Fibroblast of skin of right quadriceps (primary cell): ENCODE results near the gene TMEM38A.
"Not testable (repeated sequence)": the region's sequence is repeated elsewhere in the genome, so short reads cannot be mapped to it uniquely, and the experiment has no call there.

Experiments
- DNase-seq: peaks from one replicate; pipeline ENCODE4 v3.0.0-alpha.2; 2013

Gene TMEM38A

DNA sequence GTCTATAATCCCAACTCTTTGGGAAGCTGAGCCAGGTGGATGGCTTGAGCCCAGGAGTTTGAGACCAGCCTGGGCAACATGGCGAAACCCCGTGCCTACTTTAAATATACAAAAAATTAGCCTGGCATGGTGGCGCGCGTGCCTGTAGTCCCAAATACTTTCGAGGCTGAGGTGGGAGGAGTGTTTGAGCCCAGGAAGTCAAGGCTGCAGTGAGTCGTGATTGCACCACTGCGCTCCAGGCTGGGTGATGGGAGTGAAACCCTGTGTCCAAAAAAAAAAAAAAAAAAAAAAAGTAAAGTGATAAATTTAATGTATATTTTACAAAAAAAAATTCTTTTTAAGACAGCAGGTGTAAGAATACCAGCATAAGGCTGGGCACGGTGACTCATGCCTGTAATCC lies 17.6 kb downstream of the TMEM38A start:
- DNase-seq, result no peak

GRCh38 chr19:16679811-16680210 lies 18.9 kb downstream of the TMEM38A start:
- DNase-seq, result no peak

GRCh38 chr19:16682539-16682938 lies 21.6 kb downstream of the TMEM38A start:
- DNase-seq, result no peak

GRCh38 chr19:16684216-16684615 lies 23.3 kb downstream of the TMEM38A start:
- no peak for DNase-seq

GRCh38 chr19:16688084-16688483 lies 27.1 kb downstream of the TMEM38A start:
- no peak for DNase-seq

- DNase-seq, result no peak
These were observed 38.0 kb downstream of the TMEM38A start for GRCh38 chr19:16698914-16699313.

DNA sequence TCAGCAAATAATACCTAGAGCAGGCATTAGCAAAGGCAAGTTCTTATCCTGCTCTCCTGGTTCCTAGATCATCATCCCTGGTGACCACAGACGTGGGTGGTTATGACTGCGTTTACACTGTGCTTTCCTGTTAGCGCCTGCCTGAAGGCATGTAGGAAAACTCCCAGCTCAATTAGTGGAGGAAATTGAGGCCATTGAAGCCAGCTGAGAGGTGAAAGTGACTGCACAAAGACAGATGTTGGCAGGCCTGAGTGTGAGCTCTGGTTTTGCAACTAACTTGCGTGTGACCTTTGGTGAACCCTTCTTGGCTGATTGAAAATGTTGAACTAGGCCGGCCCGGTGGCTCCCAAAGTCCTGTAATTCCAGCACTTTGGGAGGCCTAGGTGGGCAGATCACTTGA lies 41.2 kb downstream of the TMEM38A start:
- DNase-seq, result peak; percentile 8

DNA sequence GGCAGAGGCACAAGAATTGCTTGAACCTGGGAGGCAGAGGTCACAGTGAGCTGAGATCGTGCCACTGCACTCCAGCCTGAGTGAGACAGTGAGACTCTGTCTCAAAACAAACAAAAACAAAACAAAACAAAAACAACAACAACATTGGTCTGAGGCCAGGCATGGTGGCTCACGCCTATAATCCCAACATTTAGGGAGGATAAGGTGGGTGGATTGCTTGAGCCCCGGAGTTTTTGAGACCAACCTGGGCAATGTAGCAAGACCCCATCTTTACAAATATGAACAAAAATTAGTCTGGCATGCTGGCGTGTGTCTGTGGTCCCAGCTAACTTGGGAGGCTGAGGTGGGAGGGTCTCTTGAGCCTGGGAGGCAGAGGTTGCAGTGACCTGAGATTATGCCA lies 42.7 kb downstream of the TMEM38A start:
- DNase-seq, result no peak

- not testable (repeated sequence) for DNase-seq
These were observed 49.9 kb downstream of the TMEM38A start for GRCh38 chr19:16710870-16711269.

GRCh38 chr19:16712295-16712694 lies 51.4 kb downstream of the TMEM38A start:
- not testable (repeated sequence) for DNase-seq

DNA sequence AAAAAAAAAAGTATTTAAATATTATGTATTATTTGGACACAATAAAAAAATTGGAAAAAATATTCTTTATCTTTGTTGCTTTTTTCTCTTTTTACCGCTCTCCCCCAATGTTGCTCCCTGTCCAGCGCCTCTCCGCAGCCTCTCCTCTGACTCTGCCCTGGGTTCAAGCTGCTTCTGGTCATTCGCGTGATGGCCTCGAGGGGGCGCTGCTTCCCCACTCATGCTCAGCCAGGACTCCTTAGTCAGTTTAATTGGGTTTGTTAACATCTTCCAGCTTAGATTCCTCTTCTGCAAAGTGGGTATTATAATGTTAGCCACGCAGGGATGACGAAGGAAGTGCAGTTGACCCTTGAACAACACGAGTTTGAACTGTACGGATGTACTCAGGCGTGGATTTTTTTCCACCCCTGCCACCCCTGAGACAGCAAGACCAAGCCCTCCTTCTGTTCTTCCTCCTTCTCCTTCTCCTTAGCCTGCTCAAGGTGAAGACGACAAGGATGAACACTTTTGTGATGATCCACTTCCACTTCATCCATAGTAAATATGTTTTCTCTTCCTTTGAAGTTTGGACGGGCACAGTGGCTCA lies 53.9 kb downstream of the TMEM38A start:
- DNase-seq, result no peak

DNA sequence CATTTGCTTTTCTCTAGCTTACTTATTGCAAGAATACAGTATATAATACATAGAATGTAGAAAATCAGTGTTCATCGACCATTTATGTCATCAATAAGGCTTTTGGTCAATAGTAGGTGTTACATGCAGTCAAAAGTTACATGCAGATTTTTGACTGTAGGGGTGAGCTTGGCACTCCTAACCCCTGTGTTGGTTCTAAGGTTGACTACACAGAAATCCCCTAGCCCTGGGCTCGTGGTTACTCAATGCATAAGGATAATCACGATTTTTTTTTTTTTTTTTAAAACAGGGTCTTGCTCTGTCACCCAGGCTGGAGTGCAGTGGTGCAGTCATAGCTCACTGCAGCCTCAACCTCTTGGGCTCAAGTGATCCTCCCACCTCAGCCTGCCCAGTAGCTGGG lies 54.7 kb downstream of the TMEM38A start:
- no peak for DNase-seq

DNA sequence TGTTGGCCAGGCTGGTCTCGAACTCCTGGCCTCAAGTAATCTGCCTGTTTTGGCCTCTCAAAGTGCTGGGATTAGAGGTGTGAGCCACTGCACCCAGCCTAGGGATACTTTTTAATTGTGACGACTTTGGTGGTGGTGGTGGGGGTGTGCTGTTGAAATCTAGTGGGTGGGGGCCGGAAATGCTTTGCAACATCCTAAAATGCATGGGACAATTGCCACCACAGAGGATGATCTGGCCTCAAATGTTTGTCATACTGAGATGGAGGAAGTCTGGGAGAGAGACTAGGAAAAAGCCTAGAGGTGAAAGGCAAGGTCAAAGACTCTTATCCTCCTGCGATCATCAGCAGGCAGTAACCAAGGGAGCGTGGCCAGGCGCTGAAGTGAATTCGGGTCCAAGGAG lies 60.1 kb downstream of the TMEM38A start:
- no peak for DNase-seq

DNA sequence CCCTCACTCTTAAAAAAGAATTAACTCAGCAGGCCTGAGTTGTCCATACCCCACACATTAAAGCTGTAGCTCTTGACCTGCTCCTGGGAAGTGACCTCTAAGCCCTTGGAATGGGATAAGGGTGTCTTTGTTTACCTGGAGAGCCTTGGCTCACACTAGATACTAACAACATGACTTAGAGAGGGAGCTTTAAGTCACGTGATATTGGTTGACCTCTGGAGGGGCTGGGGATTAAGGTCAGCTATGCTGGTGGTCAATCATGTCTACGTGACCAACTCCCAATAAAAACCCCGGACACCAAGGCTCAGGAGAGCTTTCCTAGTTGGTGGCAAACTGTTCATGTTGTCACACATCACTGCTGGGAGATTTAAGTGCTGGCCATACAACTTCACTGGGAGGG lies 61.7 kb downstream of the TMEM38A start:
- DNase-seq, result no peak

DNA sequence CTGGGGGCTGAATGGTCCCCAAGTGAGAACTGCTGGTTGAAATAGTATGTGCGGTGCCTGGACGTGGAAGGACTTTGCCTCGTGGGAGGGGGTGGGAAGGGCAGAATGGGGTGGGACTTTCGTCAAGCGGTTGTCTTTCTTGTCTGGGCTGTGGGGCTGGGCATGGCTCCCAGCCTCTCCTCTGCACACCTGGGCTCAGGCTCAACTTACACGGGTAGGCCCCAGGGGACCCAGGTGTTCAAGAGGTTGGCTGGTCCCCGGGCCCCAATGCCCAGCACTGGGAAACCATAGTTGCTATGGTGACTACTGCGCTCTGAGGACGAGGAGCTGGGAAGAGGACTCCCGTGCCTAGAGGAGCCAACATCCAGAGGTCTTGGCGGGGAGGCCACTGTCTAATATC lies 66.0 kb downstream of the TMEM38A start:
- DNase-seq, result no peak

GRCh38 chr19:16735650-16736266 lies 74.8 kb downstream of the TMEM38A start:
- not testable (repeated sequence) for DNase-seq

DNA sequence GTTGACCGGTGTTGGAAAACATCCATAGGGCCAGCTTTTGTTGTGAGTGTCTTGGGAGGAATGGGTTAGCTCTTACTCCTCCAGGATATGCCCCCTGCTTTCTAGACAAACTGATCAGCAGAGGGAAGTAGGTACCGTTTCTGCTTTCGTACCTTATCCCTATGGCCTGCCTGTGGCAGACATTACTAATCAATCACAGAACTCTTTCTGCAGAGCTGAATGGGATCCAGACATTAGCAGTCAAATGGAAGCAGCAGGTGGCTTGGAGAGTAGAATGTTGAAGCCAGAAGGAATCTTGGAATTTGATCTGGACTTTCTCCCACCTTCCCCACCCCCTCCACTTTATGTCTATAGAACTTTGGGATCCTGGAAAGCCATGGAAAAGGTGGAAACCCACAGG lies 75.8 kb downstream of the TMEM38A start:
- DNase-seq, result no peak

- DNase-seq, result no peak
These were observed 77.0 kb downstream of the TMEM38A start for GRCh38 chr19:16737911-16738310.

- DNase-seq, result no peak
These were observed 78.6 kb downstream of the TMEM38A start for GRCh38 chr19:16739546-16739945.
